Tibial artery (tissue), 4 donors: ENCODE results near the gene MUC6.

Source experiments
- DNase-seq, 2 donors: peaks; one replicate each; pipeline ENCODE4 v3.0.0-alpha.2; 2019
- H3K27ac ChIP-seq, 2 donors: fragments of 200-600 bp; sonication (generic) in 1 of 2; 1 replicate in 1 of 2; 2 replicates in 1 of 2; pipeline ENCODE4 v1.5.1; 2018 to 2019; ENCODE audit warnings: mild to moderate bottlenecking in 1 of 2
- H3K27me3 ChIP-seq, 2 donors: fragments of 200-600 bp; sonication (generic) in 1 of 2; one replicate each; pipeline versions ENCODE4 v1.5.1 to v1.6.0; 2016 to 2019
- H3K36me3 ChIP-seq, 3 donors: fragments of 200-600 bp; sonication (generic) in 2 of 3; one replicate each; pipeline ENCODE4 v1.5.1; 2016 to 2019; ENCODE audit warnings: mild to moderate bottlenecking in 2 of 3
- H3K4me1 ChIP-seq, 4 donors: fragments of 200-600 bp; sonication (generic) in 2 of 4; 1 replicate in 3 of 4; 2 replicates in 1 of 4; pipeline ENCODE4 v1.5.1; 2016 to 2019
- H3K4me3 ChIP-seq, 2 donors: fragments of 200-600 bp; sonication (generic) in 1 of 2; 1 replicate in 1 of 2; 2 replicates in 1 of 2; pipeline ENCODE4 v1.5.1; 2018 to 2019; ENCODE audit warnings: mild to moderate bottlenecking in 2 of 2
- H3K9me3 ChIP-seq, 3 donors: fragments of 200-600 bp; sonication (generic) in 1 of 3; one replicate each; pipeline ENCODE4 v1.5.1; 2016 to 2019
- CTCF ChIP-seq, 2 experiments: fragments of 200-600 bp in 1 of 2; fragments of 450-650 bp in 1 of 2; IDR thresholded peaks; one replicate each; pipeline ENCODE4 v1.5.1; 2017 to 2019; ENCODE audit warnings: antibody characterized with exemption in 2 of 2, mild to moderate bottlenecking in 1 of 2, moderate library complexity in 1 of 2
- intact Hi-C: fragments of 100-400 bp; cut with DNase I; formaldehyde crosslinking; loops from one replicate; pipeline ENCODE4 v1.15.0; 2023; ENCODE audit warnings: low total_unique reads

The MUC6 gene

GRCh38 chr11:968822-969221 lies 67.7 kb downstream of the MUC6 start:
- intact Hi-C loops = no loop called here
- no peak for DNase-seq
- peaks cover 0 to 26% (median 5%) of the 10 kb centered on the region in 4 donors for H3K4me1 ChIP-seq
- H3K27ac ChIP-seq = no peak overlapping the region
- H3K36me3 ChIP-seq = peaks cover 32 to 50% (median 49%) of the 10 kb centered on the region in 3 donors
- no peaks in the 10 kb centered on the region for H3K27me3 ChIP-seq
- H3K4me3 ChIP-seq = no peak overlapping the region
- H3K9me3 ChIP-seq = no peaks in the 10 kb centered on the region
- TF ChIP-seq CTCF (IDR thresholded peaks at IDR 0.05) = no peak

GRCh38 chr11:967995-968751 lies 68.3 kb downstream of the MUC6 start:
- H3K27ac ChIP-seq = no peak overlapping the region
- intact Hi-C loops = no loop called here
- no peaks in the 10 kb centered on the region for H3K9me3 ChIP-seq
- H3K36me3 ChIP-seq = peaks cover 30 to 50% (median 49%) of the 10 kb centered on the region in 3 donors
- TF ChIP-seq CTCF (IDR thresholded peaks at IDR 0.05) = no peak
- H3K27me3 ChIP-seq = no peaks in the 10 kb centered on the region
- no peak overlapping the region for H3K4me3 ChIP-seq
- peaks cover 0 to 26% (median 5%) of the 10 kb centered on the region in 4 donors for H3K4me1 ChIP-seq
- no peak for DNase-seq

- Histone ChIP-seq H3K9me3 (no peaks in the 10 kb centered on the region), H3K4me1 (peaks cover 0 to 26% (median 5%) of the 10 kb centered on the region in 4 donors), H3K4me3 (no peak overlapping the region), H3K36me3 (peaks cover 23 to 53% (median 48%) of the 10 kb centered on the region in 3 donors), H3K27ac (no peak overlapping the region), H3K27me3 (no peaks in the 10 kb centered on the region)
- intact Hi-C loops = no loop called here
- DNase-seq = no peak
- no peak for TF ChIP-seq CTCF (IDR thresholded peaks at IDR 0.05)
Measured at GRCh38 chr11:965206-965775, 71.2 kb downstream of the MUC6 start.

- H3K4me3 ChIP-seq = no peak overlapping the region
- intact Hi-C loops = no loop called here
- DNase-seq = no peak
- H3K9me3 ChIP-seq = no peaks in the 10 kb centered on the region
- no peak for TF ChIP-seq CTCF (IDR thresholded peaks at IDR 0.05)
- no peak overlapping the region for H3K27ac ChIP-seq
- H3K4me1 ChIP-seq = peaks cover 0 to 26% (median 5%) of the 10 kb centered on the region in 4 donors
- peaks cover 27 to 57% (median 47%) of the 10 kb centered on the region in 3 donors for H3K36me3 ChIP-seq
- no peaks in the 10 kb centered on the region for H3K27me3 ChIP-seq
Measured at GRCh38 chr11:963852-964251, 72.7 kb downstream of the MUC6 start.
